Mammary epithelial cell (primary cell): Measurements from ENCODE around the gene SDCBP2.

ENCODE experiments used
- CTCF ChIP-seq, 2 donors: IDR thresholded peaks in 1 of 2; conservative IDR thresholded peaks in 1 of 2; 2 replicates each; pipeline ENCODE4 v1.5.1; 2011 to 2012; ENCODE audit warnings: inconsistent platforms in 2 of 2, low read length in 2 of 2, mild to moderate bottlenecking in 2 of 2, control low read depth in 1 of 2, low read depth in 1 of 2; ENCODE audit not compliant: insufficient read depth in 1 of 2; ENCODE audit errors: extremely low read depth in 1 of 2
- EZH2 ChIP-seq: IDR thresholded peaks from 2 replicates; pipeline ENCODE4 v1.6.1; 2012; ENCODE audit warnings: low read length, inconsistent platforms, borderline replicate concordance

DNA sequence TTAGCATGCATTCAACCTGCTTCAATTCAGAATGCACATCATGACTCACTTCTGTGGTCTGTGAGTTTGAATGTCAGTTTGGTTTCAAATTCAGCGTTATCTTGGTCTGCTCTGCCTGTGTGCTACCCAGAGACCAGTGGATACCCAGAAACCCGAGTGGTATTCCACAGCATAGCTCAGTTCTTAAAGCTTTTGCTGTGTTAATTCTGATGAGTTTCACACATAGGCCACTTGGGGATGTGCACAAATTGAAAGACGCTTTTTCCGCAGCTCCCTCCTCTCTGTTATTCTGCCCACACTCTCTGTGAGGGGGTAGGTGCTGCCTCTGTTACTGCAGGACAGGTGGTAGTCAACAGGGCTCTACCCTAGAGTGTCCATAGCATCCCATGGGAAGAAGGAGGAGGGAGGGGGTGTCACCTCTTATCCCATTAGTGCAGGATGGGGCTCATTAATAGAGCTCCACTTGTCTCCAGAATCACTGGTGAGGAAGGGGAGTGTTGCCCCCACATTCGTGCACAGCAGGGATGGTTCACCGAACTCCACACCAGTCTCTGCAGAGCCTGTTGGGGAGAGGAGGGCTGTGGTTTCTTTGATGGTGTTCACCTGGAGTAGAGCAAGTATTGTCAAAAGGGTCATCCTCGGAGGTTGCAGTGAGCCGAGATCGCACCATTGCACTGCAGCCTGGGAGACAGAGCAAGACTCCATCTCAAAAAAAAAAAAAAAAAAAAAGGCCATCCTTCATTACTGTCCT, 29.2 kb upstream of the SDCBP2 start:
- no peak for TF ChIP-seq CTCF (conservative IDR thresholded peaks at IDR 0.05 in 1 of 2, IDR thresholded peaks at IDR 0.05 in 1 of 2; ENCODE audit: extremely low read depth in 1 of 2, insufficient read depth in 1 of 2, low read depth in 1 of 2, low read length in 2 of 2)
- no peak for TF ChIP-seq EZH2
